IPS-18c (cell line): ENCODE measurements around the gene ZBTB8OS.

Experiments used
- H3K4me3 ChIP-seq: 2 replicates; pipeline ENCODE4 v1.7.0; 2013; ENCODE audit warnings: low read depth, mild to moderate bottlenecking, low read length, moderate library complexity; ENCODE audit not compliant: insufficient read depth
- H3K9me3 ChIP-seq: one replicate; pipeline ENCODE4 v1.6.1; 2013; ENCODE audit warnings: mild to moderate bottlenecking, low read length, moderate library complexity; ENCODE audit not compliant: control insufficient read depth, insufficient read depth

ZBTB8OS gene

DNA sequence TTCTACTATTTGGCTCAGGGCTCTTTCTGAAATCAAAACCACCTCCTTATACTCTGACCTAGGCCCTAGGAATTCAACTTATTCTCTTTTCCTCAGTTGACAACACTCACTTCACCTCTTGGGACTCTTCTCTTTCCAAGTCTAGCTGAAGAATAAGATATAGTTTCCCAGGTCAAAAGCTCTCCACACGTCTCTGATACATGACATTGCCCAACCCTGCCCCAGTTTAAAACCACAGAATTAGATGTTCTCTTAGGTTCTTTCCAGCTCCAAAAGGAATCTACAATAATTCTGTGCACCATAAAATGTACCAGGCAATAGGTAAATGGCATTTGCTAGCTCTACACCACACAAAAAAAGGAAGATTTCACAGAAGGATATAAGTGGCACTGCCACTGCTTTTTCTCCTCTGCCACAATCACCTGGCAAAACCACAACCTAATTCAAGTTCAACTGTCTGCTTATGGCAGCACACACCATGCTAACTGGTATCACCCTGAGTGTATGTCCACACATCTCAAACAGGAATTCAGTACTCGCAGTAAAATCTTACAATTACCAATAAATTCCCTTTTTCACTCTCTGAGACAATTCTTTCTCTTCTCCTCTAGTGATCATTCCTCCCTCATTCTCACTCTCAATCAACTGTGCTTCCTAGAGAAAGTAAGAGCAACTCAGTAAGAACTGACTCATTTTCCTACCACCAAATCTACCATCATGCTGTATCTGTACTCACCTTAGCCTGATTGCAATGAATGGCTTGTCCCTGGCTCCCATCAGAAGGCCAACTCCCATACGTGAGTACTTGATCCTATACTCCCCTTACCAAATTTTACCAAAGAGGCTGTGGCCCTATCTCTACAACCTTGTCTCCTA lies 27.3 kb downstream of the ZBTB8OS start:
- H3K9me3 ChIP-seq, result no peaks in the 10 kb centered on the region
- H3K4me3 ChIP-seq, result no peak overlapping the region

DNA sequence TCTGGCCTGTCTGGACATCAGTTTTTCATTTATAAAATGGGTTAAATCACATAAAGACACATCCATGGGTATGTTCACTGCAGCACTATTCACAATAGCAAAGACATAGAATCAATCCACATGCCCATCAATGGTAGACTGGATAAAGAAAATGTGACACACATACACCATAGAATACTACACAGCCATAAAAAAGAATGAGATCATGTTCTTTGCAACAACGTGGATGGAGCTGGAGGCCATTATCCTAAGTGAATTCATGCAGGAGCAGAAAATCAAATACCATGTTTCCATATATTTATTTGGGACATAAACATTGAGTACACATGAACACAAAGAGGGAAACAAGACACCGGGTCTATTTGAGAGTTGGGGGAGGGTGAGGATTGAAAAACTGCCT lies 28.1 kb downstream of the ZBTB8OS start:
- Histone ChIP-seq H3K4me3 (no peak overlapping the region), H3K9me3 (no peaks in the 10 kb centered on the region)

GRCh38 chr1:32619701-32620485 lies 30.5 kb downstream of the ZBTB8OS start:
- Histone ChIP-seq H3K4me3 (no peak overlapping the region), H3K9me3 (no peaks in the 10 kb centered on the region)

DNA sequence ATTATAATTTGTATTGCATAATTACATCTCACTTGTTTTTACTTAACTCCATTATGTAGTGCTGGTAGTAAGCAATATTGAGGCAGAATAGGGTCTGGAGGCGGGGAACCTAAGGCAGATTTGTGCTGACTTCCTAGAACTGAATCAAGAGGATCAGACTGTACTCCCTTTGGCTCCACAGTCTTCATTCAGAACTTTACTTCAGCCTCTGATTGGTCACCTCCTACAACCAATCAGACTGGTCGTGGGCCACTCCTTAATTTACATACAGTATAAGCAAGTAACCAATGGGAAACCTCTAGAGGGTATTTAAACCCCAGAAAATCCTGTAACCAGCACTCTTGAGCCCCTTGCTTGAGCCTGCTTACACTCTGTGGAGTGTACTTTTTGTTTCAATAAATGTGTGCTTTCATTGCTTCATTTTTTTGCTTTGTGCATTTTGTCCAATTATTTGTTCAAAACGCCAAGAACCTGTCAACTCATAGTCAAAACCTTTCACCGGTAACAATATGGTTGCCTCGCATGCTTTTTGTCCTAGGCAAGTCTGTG lies 31.6 kb downstream of the ZBTB8OS start:
- Histone ChIP-seq H3K9me3 (no peaks in the 10 kb centered on the region), H3K4me3 (no peak overlapping the region)

- H3K4me3 ChIP-seq, result no peak overlapping the region
- H3K9me3 ChIP-seq, result no peaks in the 10 kb centered on the region
Observed at GRCh38 chr1:32613472-32613871, 36.9 kb downstream of the ZBTB8OS start.

DNA sequence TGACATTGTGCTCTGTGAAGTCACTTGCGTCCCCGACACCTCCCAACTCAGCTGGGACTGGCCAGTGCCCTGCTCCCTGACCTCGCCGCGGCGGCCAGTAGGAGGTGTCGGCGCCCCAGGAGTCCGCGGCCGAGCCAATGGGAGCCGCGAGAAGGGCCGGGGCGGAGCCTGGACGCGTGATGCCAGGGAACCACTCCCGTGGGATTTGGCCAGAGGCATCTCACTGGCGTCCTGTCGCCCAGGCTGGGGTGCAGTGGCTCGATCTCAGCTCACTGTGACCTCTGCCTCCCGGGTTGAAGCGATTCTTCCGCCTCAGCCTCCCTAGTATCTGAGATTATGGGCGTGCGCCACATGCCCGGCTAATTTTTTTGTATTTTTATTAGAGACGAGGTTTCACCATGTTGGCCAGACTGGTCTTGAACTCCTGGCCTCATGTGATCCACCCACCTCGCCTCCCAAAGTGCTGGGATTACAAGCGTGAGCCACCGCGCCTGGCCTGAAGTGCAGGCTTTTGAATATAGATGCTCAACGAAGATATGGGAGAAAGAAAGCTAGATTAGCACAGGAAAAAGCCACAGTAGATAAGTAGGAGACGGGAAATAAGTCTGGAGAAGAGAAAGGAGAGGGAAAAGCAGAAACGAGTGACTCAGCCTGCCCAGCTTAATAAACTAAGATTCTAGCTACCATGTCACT lies 38.0 kb downstream of the ZBTB8OS start:
- H3K4me3 ChIP-seq, result peak overlapping the region; percentile 71
- no peaks in the 10 kb centered on the region for H3K9me3 ChIP-seq

DNA sequence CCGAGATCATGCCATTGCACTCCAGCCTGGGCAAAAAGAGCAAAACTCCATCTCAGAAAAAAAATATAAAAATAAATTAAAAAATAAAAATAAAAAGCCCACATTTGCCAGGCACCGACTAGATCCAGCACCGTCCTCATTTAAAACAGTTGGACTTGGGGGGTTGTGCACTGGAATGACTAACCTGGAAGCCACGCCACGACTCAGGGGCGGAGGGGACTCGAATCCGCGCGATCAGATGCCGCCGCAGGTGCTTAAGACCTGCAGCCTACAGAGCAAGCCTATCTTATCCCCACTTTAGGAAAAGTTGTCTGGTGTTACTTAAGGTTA lies 38.5 kb downstream of the ZBTB8OS start:
- H3K4me3 ChIP-seq, result peak overlapping the region; percentile 71
- H3K9me3 ChIP-seq, result no peaks in the 10 kb centered on the region

DNA sequence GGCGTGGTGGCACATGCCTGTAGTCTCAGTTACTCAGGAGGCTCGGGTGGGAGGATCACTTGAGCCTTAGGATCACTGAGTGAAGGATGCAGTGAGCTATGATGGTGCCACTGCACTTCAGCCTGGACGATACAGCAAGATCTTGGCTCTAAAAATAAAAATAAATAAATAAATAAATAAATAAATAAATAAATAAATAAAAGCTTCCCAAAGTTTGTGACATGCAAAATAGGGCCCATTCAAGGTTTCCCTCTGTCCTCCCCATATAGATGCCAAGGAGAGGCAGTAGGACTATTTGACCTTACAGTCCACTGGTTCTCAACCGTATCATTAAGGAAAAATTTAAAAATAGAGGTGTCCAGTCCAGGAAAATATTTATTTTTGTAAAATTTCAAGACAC lies 41.2 kb downstream of the ZBTB8OS start:
- H3K4me3 ChIP-seq, result no peak overlapping the region
- H3K9me3 ChIP-seq, result no peaks in the 10 kb centered on the region

DNA sequence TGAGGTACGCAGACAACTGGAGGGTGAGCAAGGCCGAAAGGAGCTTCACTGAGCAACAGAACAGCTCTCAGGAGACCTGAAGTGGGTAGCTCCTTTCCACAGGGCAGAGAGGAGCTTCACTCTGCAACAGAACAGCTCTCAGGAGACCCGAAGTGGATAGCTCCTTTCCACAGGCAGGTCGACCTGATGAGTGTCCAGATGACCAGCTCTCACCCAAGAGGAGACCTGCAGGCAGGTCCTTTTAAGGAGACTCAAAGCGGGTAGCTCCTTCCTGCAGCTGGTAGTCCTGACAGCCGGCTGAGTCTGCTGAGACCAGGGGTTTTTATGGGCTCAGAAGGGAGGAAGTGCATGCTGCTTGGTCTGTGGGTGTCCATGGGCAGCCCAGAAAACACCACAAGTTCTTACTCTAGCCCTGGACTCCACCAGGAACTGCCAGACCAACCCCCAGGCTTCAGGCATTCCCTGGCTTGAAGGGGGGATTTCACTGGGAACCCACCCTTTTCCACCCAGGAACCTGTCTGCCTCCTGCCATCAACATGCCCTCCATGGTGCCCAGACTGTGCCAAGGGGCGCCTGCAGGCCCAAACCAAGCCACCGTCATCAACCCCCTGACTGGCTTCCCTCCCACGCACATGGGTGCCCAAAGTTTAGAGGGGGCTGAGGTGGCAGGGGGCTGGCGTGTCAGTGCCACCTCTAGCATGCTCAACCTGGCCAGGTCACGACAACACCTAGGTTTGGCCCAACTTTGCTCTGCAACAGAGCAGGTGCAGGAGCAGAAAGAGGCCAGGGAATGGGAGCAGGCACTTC lies 43.6 kb downstream of the ZBTB8OS start:
- Histone ChIP-seq H3K4me3 (no peak overlapping the region), H3K9me3 (no peaks in the 10 kb centered on the region)

GRCh38 chr1:32605711-32606424 lies 44.5 kb downstream of the ZBTB8OS start:
- H3K9me3 ChIP-seq, result no peaks in the 10 kb centered on the region
- no peak overlapping the region for H3K4me3 ChIP-seq

DNA sequence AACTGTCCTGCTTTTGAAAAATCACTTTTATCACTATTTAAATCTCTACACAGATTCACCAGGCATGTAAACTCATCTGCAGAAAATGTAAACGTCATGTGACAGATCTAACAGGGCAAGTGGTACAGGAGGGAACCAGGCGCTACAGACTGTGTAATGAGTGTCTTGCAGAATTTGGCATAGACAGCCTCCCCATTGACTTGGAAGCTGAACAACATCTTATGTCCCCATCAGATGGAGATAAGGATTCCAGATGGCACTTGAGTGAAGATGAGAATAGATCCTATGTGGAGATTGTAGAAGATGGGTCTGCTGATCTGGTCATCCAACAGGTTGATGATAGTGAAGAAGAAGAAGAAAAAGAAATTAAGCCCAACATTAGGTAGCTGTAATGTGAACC lies 50.3 kb downstream of the ZBTB8OS start:
- Histone ChIP-seq H3K9me3 (no peaks in the 10 kb centered on the region), H3K4me3 (no peak overlapping the region)

DNA sequence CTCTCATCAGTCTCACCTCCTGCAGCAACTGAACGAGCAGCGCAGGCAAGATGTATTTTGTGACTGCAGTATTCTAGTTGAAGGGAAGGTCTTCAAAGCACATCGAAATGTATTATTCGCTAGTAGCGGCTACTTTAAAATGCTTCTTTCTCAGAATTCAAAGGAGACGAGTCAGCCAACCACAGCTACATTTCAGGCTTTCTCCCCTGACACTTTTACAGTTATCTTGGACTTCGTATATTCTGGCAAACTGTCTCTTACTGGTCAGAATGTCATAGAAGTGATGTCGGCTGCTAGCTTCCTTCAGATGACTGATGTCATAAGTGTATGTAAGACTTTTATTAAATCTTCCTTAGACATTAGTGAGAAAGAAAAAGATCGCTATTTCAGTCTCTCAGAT lies 57.4 kb downstream of the ZBTB8OS start:
- Histone ChIP-seq H3K9me3 (no peaks in the 10 kb centered on the region), H3K4me3 (no peak overlapping the region)

- Histone ChIP-seq H3K4me3 (no peak overlapping the region), H3K9me3 (no peaks in the 10 kb centered on the region)
Observed at GRCh38 chr1:32580348-32581017, 69.9 kb downstream of the ZBTB8OS start.
